ENCODE results near the gene VGLL2. TPM values are rescaled to one million over a fixed set of nuclear protein-coding genes. Genes with fewer than 3 reads are reported as not detected.

VGLL2 gene
- total RNA-seq, 4 donors from 2014 or later, result not detected

- peaks cover 0 to 3% (median 0%) of the 10 kb centered on the region in 4 donors for H3K27me3 ChIP-seq
- no peak for DNase-seq
- intact Hi-C loops (cut with DNase I), result no loop called here
- H3K4me3 ChIP-seq, result no peak overlapping the region
- no peaks in the 10 kb centered on the region for H3K36me3 ChIP-seq
- TF ChIP-seq CTCF (IDR thresholded peaks at IDR 0.05) (no peak), POLR2A (IDR thresholded peaks at IDR 0.05) (no peak)
- H3K4me1 ChIP-seq, result no peaks in the 10 kb centered on the region
- 88 to 93% methylated on average over 3 of the region's 3 CpGs for WGBS, 2 donors
- H3K9me3 ChIP-seq, result no peaks in the 10 kb centered on the region
- no peak overlapping the region for H3K27ac ChIP-seq
These were observed 33.6 kb downstream of the VGLL2 start for GRCh38 chr6:117298941-117299340.

GRCh38 chr6:117303323-117303722 is 38.0 kb downstream of the VGLL2 start:
- Histone ChIP-seq H3K36me3 (no peaks in the 10 kb centered on the region), H3K4me1 (no peaks in the 10 kb centered on the region), H3K27me3 (no peaks in the 10 kb centered on the region), H3K4me3 (no peak overlapping the region), H3K9me3 (no peaks in the 10 kb centered on the region), H3K27ac (no peak overlapping the region)
- WGBS, 2 donors, result 66 to 70% methylated on average over 2 to 3 of the region's 3 CpGs
- no peak for TF ChIP-seq CTCF (IDR thresholded peaks at IDR 0.05)
- no peak for TF ChIP-seq POLR2A (IDR thresholded peaks at IDR 0.05)
- DNase-seq, result no peak
- intact Hi-C loops (cut with DNase I), result no loop called here

GRCh38 chr6:117304446-117304845 is 39.1 kb downstream of the VGLL2 start:
- Histone ChIP-seq H3K9me3 (no peaks in the 10 kb centered on the region), H3K4me3 (no peak overlapping the region), H3K4me1 (no peaks in the 10 kb centered on the region), H3K27ac (no peak overlapping the region), H3K36me3 (no peaks in the 10 kb centered on the region), H3K27me3 (no peaks in the 10 kb centered on the region)
- DNase-seq, result no peak
- TF ChIP-seq CTCF (IDR thresholded peaks at IDR 0.05), result no peak
- TF ChIP-seq POLR2A (IDR thresholded peaks at IDR 0.05), result no peak
- 79 to 96% methylated on average over 2 of the region's 2 CpGs for WGBS, 2 donors
- intact Hi-C loops (cut with DNase I), result no loop called here

- Histone ChIP-seq H3K36me3 (no peaks in the 10 kb centered on the region), H3K4me1 (no peaks in the 10 kb centered on the region), H3K27me3 (no peaks in the 10 kb centered on the region), H3K4me3 (no peak overlapping the region), H3K27ac (no peak overlapping the region), H3K9me3 (no peaks in the 10 kb centered on the region)
- WGBS, 2 donors, result 58 to 75% methylated on average over 3 of the region's 3 CpGs
- TF ChIP-seq CTCF (IDR thresholded peaks at IDR 0.05) (no peak), POLR2A (IDR thresholded peaks at IDR 0.05) (no peak)
- intact Hi-C loops (cut with DNase I), result no loop called here
- DNase-seq, result no peak
These were observed 41.0 kb downstream of the VGLL2 start for GRCh38 chr6:117306227-117306790.

- no peaks in the 10 kb centered on the region for H3K36me3 ChIP-seq
- H3K9me3 ChIP-seq, result no peaks in the 10 kb centered on the region
- H3K27me3 ChIP-seq, result no peaks in the 10 kb centered on the region
- no peak for DNase-seq
- no peaks in the 10 kb centered on the region for H3K4me1 ChIP-seq
- intact Hi-C loops (cut with DNase I), result no loop called here
- no peak overlapping the region for H3K27ac ChIP-seq
- 81 to 93% methylated on average over 3 of the region's 3 CpGs for WGBS, 2 donors
- TF ChIP-seq POLR2A (IDR thresholded peaks at IDR 0.05), result no peak
- TF ChIP-seq CTCF (IDR thresholded peaks at IDR 0.05), result no peak
- no peak overlapping the region for H3K4me3 ChIP-seq
These were observed 42.3 kb downstream of the VGLL2 start for GRCh38 chr6:117307655-117308054.

Measured in esophagus squamous epithelium (tissue), 5 donors.